GM10266 (cell line): ENCODE results near the gene USP33.

Source experiments
- DNase-seq: peaks from one replicate; pipeline ENCODE4 v3.0.0; 2012; ENCODE audit errors: extremely low spot score
- CTCF ChIP-seq: IDR thresholded peaks from 2 replicates; pipeline ENCODE4 v1.5.1; 2012; ENCODE audit warnings: mild to moderate bottlenecking, low read depth; ENCODE audit not compliant: control insufficient read depth, insufficient read depth; ENCODE audit errors: missing control alignments

The USP33 gene

GRCh38 chr1:77668924-77669449, 90.7 kb downstream of the USP33 start:
- DNase-seq: no peak
- TF ChIP-seq CTCF: no peak

GRCh38 chr1:77664939-77665516, 94.6 kb downstream of the USP33 start:
- TF ChIP-seq CTCF: no peak
- DNase-seq: no peak

- TF ChIP-seq CTCF: no peak
- no peak for DNase-seq
Measured at GRCh38 chr1:77661696-77662095, 98.0 kb downstream of the USP33 start.

- no peak for DNase-seq
- TF ChIP-seq CTCF: no peak
Measured at GRCh38 chr1:77659879-77660593, 99.6 kb downstream of the USP33 start.

- no peak for DNase-seq
- no peak for TF ChIP-seq CTCF
Measured at GRCh38 chr1:77658271-77658670, 101.4 kb downstream of the USP33 start.

- no peak for DNase-seq
- no peak for TF ChIP-seq CTCF
Measured at GRCh38 chr1:77655431-77655974, 104.1 kb downstream of the USP33 start.

GRCh38 chr1:77652970-77653516, 106.6 kb downstream of the USP33 start:
- DNase-seq: no peak
- TF ChIP-seq CTCF: no peak
